AML-193 (cell line): ENCODE data around the gene SSR4.
"Not testable (repeated sequence)": the region's sequence is repeated elsewhere in the genome, so short reads cannot be mapped to it uniquely, and the experiment has no call there.

Experiments used
- DNase-seq, 2 experiments: peaks; one replicate each; lab custom pipeline; 2025; lab: John Stamatoyannopoulos, UW

Gene SSR4

DNA sequence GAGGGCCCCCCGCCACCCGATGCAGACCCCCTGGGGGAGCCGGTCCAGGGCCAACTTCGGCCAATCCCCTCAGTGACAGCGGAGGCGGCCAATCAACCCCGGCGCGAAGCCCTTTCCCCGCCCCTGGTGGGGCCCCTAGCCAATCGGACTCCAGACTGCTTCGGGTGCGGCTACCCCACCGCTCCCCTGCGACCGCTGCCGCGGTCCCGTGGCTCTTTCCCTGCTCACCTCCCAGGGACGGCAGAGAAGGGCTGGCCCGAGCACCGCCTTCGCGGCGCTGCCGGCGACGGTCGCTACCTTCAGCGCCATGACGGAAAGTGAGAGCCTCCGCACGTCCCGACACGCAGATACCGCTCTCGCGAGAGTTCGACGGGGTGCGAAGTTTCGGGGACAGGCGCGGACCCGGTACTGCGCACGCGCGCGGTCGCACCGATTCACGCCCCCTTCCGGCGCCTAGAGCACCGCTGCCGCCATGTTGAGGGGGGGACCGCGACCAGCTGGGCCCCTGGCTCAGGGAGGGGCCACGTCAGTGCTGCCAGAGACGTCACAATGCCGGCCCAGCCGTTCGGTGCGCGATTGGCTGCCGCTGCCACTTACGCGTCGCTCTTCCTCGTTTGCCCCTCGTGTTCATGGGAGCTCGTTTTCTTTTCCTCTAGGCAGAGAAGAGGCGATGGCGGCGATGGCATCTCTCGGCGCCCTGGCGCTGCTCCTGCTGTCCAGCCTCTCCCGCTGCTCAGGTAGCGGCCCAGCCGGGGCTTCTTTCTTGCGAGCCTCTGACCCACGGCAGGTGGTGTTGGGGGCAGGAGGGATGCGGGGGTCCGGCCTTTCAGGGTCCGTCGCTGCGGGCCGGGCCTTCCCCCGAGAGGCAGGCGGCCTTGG, at the start of gene SSR4, which contains the start of gene IDH3G:
Gene SSR4 (plus strand): TSS at position 651 of the 879 bp plus-strand sequence. CDS start 20 bp downstream, at position 671.
Gene IDH3G (minus strand): TSS at position 358 of the 879 bp plus-strand sequence. CDS start 49 bp downstream, at position 309.
- peak; percentile 80 to 83 for DNase-seq

DNA sequence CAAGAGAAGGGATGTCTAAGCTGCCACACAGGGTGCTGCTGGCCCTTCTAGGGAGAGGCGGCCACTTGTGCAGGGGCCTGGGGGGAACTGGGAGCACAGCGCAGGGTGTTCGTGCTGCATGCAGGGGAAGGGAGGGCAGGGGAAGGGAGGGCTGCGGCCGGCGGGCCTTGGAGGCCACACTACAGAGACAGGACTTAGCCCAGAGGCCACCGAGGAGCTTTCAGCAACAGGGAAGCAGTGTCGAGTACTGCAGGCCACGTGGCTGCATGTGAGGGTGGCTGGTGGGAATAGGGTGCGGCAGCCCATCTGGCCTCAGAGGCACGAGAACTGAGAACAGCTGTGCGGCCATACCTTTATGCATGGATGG, 49.4 kb upstream of the SSR4 start:
- not testable (repeated sequence) for DNase-seq

DNA sequence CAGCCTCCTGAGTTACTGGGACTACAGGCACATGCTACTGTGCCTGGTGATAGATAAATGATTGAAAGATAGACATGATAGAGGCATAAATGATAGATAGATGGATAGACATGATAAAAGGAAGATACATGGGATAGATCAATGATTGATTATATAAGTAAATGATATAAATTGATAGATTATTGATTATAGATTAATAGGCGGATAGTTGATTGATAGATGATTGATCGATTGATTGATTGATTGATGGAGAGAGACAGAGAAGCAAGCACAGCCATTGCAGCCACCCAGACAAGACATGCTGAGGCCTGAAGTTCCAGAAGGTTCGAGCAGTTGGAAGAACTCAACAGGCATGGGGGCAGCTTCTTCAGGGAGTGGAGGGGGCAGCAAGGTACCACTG, 48.1 kb upstream of the SSR4 start:
- DNase-seq, result no peak

DNA sequence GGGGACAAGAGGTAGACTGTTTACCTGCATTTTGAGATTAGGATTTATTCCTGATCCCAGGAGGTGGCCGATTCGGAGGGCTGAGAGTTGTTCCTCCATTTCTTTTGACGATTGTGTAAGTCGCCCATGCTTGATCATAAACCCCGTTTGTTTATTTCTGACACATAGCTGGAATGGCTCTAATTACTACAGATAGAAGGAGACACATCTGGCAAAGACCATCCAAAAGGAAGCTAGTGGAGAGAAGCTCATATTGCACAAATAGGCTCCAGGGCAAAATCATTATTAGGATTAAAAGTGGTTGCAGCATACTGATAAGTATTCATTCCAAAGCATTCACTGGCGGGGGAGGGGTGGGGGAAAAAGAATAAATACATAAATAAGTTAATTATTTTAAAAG, 47.5 kb upstream of the SSR4 start:
- not testable (repeated sequence) for DNase-seq

DNA sequence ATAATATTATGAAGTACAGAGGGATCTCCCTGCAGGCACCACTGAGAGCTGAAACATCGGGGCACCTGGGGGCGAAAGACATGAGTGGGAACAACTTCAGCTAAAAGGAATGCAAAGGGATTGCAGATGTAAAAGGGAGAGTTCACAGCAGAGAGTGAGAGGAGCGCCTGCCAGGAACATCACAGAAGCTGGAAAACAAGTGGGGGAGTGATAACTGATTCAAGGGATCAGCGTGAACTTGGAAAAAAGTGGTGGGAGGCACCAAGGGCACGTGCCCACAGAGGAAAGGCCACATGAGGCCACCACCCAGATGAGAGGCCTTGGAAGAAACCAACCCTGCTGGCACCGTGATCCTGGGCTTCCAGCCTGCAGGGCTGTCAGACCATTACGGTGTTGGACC, 45.5 kb upstream of the SSR4 start:
- DNase-seq, result not testable (repeated sequence)

DNA sequence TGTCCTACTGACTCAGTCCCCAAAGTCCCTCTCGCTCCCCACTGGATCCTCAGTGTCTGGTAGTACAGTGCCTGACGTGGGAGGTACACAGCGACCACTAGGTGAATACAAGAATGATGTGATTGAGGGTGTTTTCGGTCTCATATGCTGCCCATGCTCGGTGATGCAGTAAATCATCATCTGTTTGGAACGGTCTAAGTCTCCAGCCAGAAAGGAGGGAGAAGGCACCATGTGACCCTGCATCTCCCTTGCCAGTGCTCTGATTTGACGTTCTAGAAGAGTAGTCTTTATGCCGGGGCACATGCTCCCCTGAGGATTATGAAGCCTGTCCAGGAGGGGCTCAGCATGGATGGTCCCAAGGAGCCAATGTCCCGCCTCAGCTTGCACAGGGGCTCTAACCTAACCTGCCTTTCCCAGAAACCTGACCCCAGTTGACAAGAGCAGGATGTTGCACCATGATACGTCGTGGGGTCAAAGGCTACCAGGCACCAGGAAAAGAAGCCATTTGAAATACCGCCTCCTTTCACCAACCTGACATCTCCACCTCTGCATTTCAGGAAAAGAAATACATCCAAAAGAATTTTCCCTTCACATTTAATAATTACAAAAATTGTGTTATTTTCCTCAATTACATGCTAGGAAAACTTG, 44.2 kb upstream of the SSR4 start:
- no peak for DNase-seq

DNA sequence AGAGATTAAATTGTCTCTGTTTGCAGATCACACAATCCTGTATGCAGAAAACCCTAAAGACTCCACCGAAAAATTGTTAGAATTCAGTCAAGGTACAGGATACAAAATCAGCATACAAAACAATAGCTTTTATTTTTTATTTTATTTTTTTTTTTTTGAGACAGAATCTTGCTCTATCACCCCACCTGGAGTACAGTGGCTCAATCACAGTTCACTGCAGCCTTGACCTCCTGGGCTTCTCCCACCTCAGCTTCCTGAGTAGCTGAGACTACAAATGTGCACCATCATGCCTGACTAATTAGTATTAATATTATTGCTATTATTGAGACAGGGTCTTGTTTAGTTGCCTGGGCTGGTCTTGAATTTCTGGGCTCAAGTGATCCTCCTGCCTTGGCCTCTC, 39.3 kb upstream of the SSR4 start:
- no peak for DNase-seq

DNA sequence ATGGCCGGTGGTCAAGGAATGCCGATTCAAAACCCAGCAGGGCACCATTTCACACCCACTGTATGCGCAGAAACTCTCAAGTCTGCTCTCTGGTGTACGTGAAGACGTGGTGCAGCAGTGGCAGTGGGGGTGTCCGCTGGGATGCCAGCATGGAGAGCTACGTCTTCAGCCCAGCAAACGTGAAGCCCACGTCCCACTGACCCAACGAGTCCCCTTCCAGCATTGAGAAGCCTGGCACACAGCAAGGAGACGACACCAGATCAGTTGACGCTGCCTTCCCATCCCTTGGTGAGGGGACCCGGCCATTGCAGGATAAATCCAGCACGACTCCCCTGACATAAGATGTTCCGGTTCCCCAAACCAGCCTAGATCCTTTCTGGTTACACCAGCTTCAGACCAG, 32.6 kb upstream of the SSR4 start:
- no peak for DNase-seq

DNA sequence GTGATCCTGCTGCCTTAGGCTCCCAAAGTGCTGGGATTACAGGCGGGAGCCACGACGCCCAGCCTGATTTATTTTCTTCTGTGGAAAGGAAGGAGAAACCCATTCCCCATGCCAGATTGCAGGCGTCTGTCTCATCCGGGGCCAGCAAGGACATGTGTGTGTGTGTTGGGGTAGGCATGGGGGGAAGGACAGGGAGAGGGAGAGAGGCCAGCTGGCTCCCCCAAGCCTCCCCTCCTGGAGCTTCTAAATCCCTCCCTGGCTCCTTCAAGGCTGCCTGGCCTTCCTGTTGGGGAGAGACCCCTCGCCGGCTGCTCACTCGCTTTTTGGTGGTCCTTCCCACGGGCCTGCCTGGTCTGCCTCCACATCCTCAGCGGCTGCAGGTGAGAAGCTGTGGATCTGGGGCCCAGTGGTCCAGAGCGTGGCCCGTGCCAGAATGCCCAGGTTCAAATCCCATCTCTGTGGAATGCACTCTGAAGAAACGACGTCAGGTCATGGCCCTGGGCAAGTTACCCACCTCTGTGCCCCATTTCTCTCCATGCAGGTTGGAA, 31.8 kb upstream of the SSR4 start:
- DNase-seq, result no peak

DNA sequence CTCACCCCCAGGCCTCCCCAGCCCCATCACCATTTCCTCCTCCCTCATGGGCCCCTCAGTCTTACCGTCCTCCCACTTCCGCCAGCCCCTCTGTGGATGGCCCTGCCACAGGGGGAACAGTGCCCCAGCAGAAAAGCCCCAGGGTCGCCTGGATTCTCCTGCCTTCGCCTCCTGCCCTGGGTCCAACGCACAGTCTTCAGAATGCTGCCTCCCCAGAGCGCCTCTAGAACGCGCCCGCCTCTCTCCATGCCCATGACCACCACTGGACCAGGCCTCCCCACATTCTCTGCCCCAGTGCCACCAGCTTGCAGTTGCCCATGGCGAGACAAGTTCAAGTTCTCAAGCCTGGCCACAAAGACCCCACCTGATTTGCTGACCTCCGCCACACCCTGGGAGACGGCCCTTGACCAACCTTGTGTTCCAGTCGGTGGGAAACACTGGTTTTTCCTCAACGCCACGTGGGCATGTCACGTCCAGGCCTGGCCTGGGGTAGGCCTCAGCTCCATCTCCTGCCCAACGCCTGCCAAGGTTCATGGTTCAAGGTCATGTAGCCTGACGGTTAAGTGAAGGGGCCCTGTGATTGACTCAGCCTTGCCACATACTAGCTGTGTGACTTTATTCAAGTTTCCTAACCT, 31.1 kb upstream of the SSR4 start:
- no peak for DNase-seq

DNA sequence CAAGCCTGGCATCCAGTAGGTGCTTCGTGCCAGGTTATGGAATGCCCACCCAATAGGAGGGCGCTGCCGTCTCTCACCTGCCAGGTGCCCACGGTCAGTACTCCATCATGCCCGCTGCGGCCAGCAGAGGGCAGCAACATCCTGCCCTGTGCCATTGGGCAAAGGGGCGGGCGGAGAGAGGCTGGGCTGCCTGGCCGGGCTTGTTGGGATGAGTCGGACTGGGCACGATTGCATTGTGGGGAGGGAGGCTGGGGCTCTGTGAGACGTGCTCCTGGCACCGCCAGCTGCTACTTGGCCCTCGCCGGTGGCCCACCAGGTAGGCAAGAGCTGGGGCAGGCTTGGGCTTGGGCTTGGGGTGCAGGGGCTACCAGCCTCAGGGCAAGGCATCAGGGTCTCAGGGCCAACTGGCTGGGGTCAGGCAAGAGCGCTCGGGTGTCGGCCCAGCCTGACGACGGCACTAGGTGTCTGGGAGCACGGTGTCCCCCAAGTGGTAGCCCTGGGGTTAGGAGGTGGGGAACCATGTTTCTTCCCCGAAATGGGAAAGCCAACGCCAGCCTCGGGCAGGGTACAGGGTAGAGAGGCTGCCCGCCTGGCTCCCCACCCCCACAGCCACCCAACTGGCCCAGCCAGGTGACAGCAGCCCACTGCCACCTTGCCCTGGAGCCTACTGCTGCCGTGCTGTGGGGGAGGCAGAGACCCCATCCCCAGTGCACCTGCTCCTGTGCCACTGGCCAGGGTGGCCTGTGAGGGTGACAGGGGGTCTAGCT, 30.3 kb upstream of the SSR4 start, which contains the start of gene PLXNB3:
Gene PLXNB3 (plus strand): TSS at position 261 of the 767 bp plus-strand sequence. CDS start 1,287 bp downstream, outside the sequence.
- peak; percentile 36 to 56 for DNase-seq

DNA sequence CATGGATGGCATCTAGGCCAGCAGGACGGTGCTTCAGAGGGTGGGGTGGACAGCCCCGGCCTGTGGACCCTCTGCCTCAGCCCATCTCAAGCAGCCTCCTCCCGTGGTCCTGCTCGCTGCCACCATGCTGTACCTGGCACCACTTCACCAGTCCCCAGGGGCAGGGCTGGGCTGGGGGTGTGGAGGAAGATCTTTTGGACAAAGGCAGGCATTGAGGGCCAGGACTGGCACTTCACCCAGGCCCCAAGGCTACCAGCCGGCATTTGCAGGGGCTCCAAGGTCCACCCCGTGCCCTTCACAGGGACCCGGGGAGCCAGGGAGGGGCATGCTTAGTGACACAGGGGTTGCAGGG, 29.7 kb upstream of the SSR4 start:
- DNase-seq, result no peak

DNA sequence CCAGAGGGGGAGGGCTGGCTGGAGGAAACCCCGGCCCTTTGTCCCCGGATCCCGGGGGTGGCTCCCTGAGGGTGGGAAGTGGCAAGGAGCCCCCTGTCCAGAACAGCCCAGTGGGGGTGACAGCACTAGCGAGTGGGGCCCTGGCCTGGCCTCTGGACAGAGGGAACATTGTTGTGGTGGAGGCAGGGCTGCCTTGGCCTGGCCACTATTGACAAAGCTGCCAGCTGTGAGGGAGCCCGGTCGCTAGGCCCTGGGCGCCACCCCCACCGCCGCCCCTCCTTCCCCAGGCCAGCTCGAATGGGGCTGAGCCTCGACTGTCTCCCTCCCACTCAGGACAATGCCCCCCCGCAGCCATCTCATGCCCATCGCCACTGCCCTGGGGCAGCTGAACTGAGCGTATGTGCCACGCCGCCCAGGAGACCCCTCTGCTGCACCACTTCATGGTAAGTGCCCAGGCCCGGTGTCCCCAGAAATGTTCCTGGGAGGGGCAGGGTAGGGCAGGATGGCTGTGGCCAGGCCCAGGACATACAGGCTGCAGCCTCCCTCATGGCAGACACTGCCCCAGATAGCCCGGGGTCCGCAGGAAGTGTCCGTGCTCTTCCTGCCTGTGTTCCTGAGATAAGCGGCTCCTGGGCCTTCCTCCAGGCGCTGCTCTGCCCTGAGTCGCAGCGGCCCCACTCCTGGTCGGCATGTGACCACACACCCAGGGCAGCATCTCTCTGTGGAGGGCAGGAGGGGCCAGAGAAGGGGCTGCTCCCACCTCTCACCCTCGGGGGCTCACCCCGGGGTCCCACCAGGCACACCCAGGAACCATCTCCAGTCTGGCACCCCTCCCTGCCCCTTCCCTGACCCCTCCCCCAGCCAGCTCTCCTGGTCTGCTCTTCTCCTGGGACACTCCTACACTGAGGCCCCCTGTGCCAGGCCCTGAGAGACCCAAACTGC, 29.1 kb upstream of the SSR4 start:
- DNase-seq, result no peak

DNA sequence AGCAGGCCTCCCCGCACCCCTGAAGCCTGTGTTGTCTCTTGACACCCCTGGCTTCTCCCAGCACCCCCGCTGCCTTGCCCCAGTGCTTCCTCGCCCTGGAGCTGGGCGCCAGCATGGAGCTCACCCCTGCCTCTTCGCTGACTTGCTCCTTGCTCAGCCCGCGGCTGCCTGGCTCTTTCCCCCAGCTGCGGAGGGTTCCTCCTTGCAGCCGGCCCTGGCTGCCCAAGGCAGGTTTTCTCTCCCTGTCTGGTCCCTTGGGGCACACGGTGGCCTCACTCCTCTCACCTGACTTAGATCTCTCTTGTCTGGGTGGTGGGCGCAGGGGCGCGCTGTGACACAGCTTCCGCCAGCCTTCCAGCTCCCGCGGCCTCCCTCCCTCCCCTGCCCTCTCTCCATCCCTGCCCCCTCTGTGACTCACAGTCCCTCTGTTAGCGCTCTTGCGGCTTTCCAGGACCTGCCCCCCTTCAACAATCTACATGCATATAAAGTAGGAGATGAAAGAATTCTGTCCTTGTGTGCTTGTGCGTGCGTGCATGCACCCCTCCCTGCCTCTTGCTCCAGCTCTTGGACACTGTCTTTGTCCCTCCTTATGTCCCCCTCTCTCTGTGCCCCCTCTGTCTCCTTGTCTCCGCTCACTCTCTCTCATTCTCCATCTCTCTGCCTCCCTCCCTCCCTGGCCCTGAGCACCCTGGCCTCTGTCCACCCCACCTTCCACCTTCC, 28.2 kb upstream of the SSR4 start:
- peak in 1 of 2 experiments; percentile 10 for DNase-seq

DNA sequence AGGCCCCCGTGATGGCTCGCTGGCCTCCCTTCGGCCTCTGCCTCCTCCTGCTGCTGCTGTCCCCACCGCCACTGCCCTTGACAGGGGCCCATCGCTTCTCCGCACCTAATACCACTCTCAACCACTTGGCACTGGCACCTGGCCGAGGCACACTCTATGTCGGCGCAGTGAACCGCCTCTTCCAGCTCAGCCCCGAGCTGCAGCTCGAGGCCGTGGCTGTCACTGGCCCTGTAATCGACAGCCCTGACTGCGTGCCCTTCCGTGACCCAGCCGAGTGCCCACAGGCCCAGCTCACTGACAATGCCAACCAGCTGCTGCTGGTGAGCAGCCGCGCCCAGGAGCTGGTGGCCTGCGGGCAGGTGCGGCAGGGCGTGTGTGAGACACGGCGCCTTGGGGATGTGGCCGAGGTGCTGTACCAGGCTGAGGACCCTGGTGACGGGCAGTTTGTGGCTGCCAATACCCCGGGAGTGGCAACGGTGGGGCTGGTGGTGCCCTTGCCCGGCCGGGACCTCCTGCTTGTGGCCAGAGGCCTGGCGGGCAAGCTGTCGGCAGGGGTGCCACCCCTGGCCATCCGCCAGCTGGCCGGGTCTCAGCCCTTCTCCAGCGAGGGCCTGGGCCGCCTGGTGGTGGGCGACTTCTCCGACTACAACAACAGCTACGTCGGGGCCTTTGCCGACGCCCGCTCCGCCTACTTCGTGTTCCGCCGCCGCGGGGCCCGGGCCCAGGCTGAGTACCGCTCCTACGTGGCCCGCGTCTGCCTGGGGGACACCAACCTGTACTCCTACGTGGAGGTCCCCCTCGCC, 27.4 kb upstream of the SSR4 start:
- DNase-seq, result no peak

DNA sequence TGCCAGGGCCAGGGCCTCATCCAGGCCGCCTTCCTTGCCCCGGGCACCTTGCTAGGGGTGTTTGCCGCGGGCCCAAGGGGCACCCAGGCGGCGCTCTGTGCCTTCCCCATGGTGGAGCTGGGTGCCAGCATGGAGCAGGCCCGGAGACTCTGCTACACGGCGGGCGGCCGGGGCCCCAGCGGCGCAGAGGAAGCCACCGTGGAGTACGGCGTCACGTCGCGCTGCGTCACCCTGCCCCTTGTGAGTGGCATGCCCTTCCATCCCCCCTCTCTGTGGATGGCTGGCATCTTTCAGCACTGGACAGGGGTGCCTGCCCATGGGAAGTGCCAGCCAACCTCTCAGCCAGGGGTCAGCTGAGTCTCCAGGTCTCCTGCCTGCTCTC, 26.8 kb upstream of the SSR4 start:
- no peak for DNase-seq

DNA sequence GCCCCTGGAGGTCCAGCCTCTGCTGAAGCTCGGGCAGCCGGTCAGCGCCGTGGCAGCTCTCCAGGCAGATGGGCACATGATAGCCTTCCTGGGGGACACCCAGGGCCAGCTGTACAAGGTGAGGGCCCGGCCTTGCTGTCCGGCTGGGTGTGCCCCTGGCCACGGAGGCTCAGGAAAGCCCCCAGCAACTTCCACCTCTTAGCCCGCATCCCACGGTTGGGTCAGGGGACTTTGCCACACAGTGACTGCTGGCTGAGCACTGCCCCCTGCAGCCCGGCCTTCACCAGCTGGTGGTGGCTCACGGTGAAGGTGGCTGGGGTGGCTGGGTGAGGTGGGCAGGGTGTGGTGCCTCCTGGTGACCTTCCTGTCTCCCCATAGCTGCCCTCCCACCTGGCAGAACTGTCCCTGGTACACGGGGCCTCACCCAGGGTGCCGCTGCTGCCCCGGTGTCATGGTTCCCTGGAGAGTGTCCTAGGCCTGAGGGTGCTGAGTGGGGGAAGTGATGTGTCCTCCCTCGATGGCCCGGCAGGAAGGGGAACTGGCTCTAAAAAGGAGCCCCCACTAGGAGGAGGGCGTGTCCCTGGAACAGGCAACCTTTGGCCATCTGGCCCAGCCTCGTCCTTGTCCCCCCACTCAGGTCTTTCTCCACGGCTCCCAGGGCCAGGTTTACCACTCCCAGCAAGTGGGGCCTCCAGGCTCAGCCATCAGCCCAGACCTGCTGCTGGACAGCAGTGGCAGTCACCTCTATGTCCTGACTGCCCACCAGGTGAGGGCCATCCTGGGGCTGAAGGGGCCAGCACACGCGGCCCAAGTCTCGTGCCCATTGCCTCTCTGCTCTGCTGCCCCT, 25.9 kb upstream of the SSR4 start:
- no peak for DNase-seq
